ENCODE data around the gene NENF.
A peak's percentile ranks its signal among the peaks of the same experiment; 100 is the strongest.

NENF gene

DNA sequence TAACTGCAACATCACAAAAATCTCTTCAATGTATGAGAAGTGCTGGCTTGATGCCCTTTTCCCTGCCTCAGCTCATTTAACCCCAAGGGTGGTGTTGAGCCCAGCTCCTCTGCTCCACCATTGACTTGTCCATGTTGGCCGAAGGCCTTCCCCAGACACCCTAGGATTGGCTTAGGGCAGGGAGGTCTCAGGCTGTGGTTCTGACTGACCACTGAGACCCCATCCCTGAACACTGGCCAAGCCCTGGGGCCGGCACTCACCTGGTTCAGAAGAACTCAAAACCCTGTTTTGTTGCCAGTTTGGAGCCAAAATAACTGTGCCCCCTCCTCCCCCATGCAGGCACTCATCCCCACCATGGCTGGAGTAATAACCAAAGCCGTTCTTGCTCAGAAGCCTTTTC, 38.6 kb downstream of the NENF start:
- Histone ChIP-seq H2BK12ac (ENCODE audit: low read length in 2 of 2) (no peak overlapping the region), H3K14ac (ENCODE audit: low read length in 2 of 2) (no peak overlapping the region), H3K27me3 (ENCODE audit: control insufficient read depth in 1 of 2, insufficient read depth in 1 of 2, low read length in 2 of 2) (no peaks in the 10 kb centered on the region), H3K4ac (ENCODE audit: low read depth in 1 of 2, low read length in 2 of 2) (no peak overlapping the region), H3K4me3 (ENCODE audit: insufficient read depth in 1 of 2, low read depth in 1 of 2, low read length in 2 of 2) (no peak overlapping the region), H3K9ac (ENCODE audit: low read length) (no peak overlapping the region), H2BK5ac (ENCODE audit: low read depth, low read length, poor library complexity, severe bottlenecking) (no peak overlapping the region), H4K91ac (ENCODE audit: low read length) (no peak overlapping the region), H3K23ac (ENCODE audit: low read length in 2 of 2) (no peak overlapping the region), H3K4me2 (ENCODE audit: low read length, poor library complexity, severe bottlenecking) (no peak overlapping the region), H3K18ac (ENCODE audit: low read depth in 1 of 2, low read length in 2 of 2) (no peak overlapping the region), H2AFZ (ENCODE audit: low read depth, low read length) (no peak overlapping the region), H2AK5ac (ENCODE audit: low read length, severe bottlenecking) (no peak overlapping the region), H3K4me1 (ENCODE audit: control insufficient read depth, insufficient read depth, low read depth, low read length) (peaks cover 9% of the 10 kb centered on the region), H3K36me3 (ENCODE audit: control insufficient read depth in 1 of 2, insufficient read depth in 2 of 2, low read depth in 1 of 2, low read length in 2 of 2) (no peaks in the 10 kb centered on the region), H3K9me3 (ENCODE audit: control insufficient read depth, low read length) (no peaks in the 10 kb centered on the region), H2BK120ac (ENCODE audit: low read depth, low read length) (no peak overlapping the region), H2BK15ac (ENCODE audit: low read depth, poor library complexity, severe bottlenecking) (no peak overlapping the region), H3K79me1 (replicated peaks; ENCODE audit: low read length, poor library complexity, severe bottlenecking) (no peaks in the 10 kb centered on the region), H4K8ac (ENCODE audit: low read length) (no peak overlapping the region), H3K27ac (ENCODE audit: low read length, poor library complexity, severe bottlenecking) (no peak overlapping the region)
- WGBS: 85% methylated on average over 2 of the region's 3 CpGs
- DNase-seq: no peak

DNA sequence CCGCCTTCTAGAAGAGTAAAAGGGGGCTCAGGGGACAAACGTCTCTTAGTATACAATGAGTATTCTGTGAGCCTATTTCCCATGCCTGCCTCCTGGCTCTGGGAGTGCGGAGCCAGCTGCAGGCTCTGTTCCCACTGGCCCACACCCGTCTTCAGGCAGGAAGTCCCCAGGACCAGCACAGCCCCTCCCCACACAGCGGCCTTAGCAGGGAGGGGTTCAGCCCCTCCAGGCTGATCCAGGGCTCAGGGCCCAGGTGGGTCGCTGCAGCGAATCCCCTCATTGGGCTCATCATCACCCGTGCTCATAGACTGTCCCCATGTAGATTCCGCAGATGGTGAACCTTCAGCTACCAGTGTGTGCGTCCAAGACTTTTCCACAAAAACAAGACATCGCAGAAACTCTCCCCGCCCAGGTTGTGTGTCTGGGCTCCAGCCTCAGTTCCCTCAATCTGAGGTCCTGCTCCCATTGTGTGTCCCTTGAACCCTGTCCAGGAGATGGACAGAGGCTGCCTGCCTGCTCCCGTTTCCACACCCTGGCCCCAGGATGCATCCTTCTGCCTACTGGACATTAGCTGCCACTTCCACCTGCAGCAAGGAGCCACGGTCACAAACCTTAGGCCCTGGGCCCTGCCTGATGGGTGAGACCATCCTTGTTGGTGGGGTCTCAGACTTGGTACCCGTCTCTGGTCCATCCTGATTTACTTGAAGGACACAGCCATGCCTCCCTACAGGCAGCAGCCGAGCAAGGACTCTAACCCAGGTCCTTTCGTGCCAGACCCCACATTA, 39.4 kb downstream of the NENF start:
- Histone ChIP-seq H3K9ac (ENCODE audit: low read length) (no peak overlapping the region), H3K36me3 (ENCODE audit: control insufficient read depth in 1 of 2, insufficient read depth in 2 of 2, low read depth in 1 of 2, low read length in 2 of 2) (no peaks in the 10 kb centered on the region), H3K18ac (ENCODE audit: low read depth in 1 of 2, low read length in 2 of 2) (no peak overlapping the region), H3K4ac (ENCODE audit: low read depth in 1 of 2, low read length in 2 of 2) (no peak overlapping the region), H2BK12ac (ENCODE audit: low read length in 2 of 2) (no peak overlapping the region), H2AK5ac (ENCODE audit: low read length, severe bottlenecking) (no peak overlapping the region), H3K9me3 (ENCODE audit: control insufficient read depth, low read length) (no peaks in the 10 kb centered on the region), H3K27ac (ENCODE audit: low read length, poor library complexity, severe bottlenecking) (no peak overlapping the region), H2BK120ac (ENCODE audit: low read depth, low read length) (no peak overlapping the region), H3K4me2 (ENCODE audit: low read length, poor library complexity, severe bottlenecking) (no peak overlapping the region), H4K8ac (ENCODE audit: low read length) (no peak overlapping the region), H3K79me1 (replicated peaks; ENCODE audit: low read length, poor library complexity, severe bottlenecking) (no peaks in the 10 kb centered on the region), H3K14ac (ENCODE audit: low read length in 2 of 2) (peak overlapping the region in 1 of 2 experiments; percentile 29), H4K91ac (ENCODE audit: low read length) (no peak overlapping the region), H3K4me3 (ENCODE audit: insufficient read depth in 1 of 2, low read depth in 1 of 2, low read length in 2 of 2) (peak overlapping the region in 1 of 2 experiments; percentile 16), H3K27me3 (ENCODE audit: control insufficient read depth in 1 of 2, insufficient read depth in 1 of 2, low read length in 2 of 2) (no peaks in the 10 kb centered on the region), H3K4me1 (ENCODE audit: control insufficient read depth, insufficient read depth, low read depth, low read length) (peaks cover 10% of the 10 kb centered on the region), H3K23ac (ENCODE audit: low read length in 2 of 2) (no peak overlapping the region), H2BK15ac (ENCODE audit: low read depth, poor library complexity, severe bottlenecking) (no peak overlapping the region), H2AFZ (ENCODE audit: low read depth, low read length) (no peak overlapping the region), H2BK5ac (ENCODE audit: low read depth, low read length, poor library complexity, severe bottlenecking) (no peak overlapping the region)
- 87% methylated on average over 17 of the region's 17 CpGs for WGBS
- no peak for DNase-seq

GRCh38 chr1:212473729-212474128, 41.0 kb downstream of the NENF start:
- H3K4me3 ChIP-seq (ENCODE audit: insufficient read depth in 1 of 2, low read depth in 1 of 2, low read length in 2 of 2): no peak overlapping the region
- no peak overlapping the region for H2AFZ ChIP-seq (ENCODE audit: low read depth, low read length)
- H3K9ac ChIP-seq (ENCODE audit: low read length): no peak overlapping the region
- H2AK5ac ChIP-seq (ENCODE audit: low read length, severe bottlenecking): no peak overlapping the region
- H3K27me3 ChIP-seq (ENCODE audit: control insufficient read depth in 1 of 2, insufficient read depth in 1 of 2, low read length in 2 of 2): peaks cover 0 to 10% of the 10 kb centered on the region in 2 experiments
- H2BK12ac ChIP-seq (ENCODE audit: low read length in 2 of 2): no peak overlapping the region
- no peak overlapping the region for H3K14ac ChIP-seq (ENCODE audit: low read length in 2 of 2)
- no peak for DNase-seq
- H3K79me1 ChIP-seq (replicated peaks; ENCODE audit: low read length, poor library complexity, severe bottlenecking): no peaks in the 10 kb centered on the region
- H2BK5ac ChIP-seq (ENCODE audit: low read depth, low read length, poor library complexity, severe bottlenecking): no peak overlapping the region
- no peak overlapping the region for H3K4me2 ChIP-seq (ENCODE audit: low read length, poor library complexity, severe bottlenecking)
- 98% methylated on average over 9 of the region's 9 CpGs for WGBS
- no peak overlapping the region for H3K23ac ChIP-seq (ENCODE audit: low read length in 2 of 2)
- no peak overlapping the region for H3K27ac ChIP-seq (ENCODE audit: low read length, poor library complexity, severe bottlenecking)
- no peak overlapping the region for H3K18ac ChIP-seq (ENCODE audit: low read depth in 1 of 2, low read length in 2 of 2)
- no peak overlapping the region for H4K91ac ChIP-seq (ENCODE audit: low read length)
- H3K4ac ChIP-seq (ENCODE audit: low read depth in 1 of 2, low read length in 2 of 2): no peak overlapping the region
- H3K4me1 ChIP-seq (ENCODE audit: control insufficient read depth, insufficient read depth, low read depth, low read length): peaks cover 10% of the 10 kb centered on the region
- H2BK120ac ChIP-seq (ENCODE audit: low read depth, low read length): no peak overlapping the region
- no peak overlapping the region for H4K8ac ChIP-seq (ENCODE audit: low read length)
- H3K9me3 ChIP-seq (ENCODE audit: control insufficient read depth, low read length): no peaks in the 10 kb centered on the region
- H3K36me3 ChIP-seq (ENCODE audit: control insufficient read depth in 1 of 2, insufficient read depth in 2 of 2, low read depth in 1 of 2, low read length in 2 of 2): no peaks in the 10 kb centered on the region
- no peak overlapping the region for H2BK15ac ChIP-seq (ENCODE audit: low read depth, poor library complexity, severe bottlenecking)

GRCh38 chr1:212475151-212475550, 42.4 kb downstream of the NENF start:
- no peak overlapping the region for H2BK12ac ChIP-seq (ENCODE audit: low read length in 2 of 2)
- no peak for DNase-seq
- no peak overlapping the region for H4K91ac ChIP-seq (ENCODE audit: low read length)
- H3K9me3 ChIP-seq (ENCODE audit: control insufficient read depth, low read length): no peaks in the 10 kb centered on the region
- peaks cover 6% of the 10 kb centered on the region for H3K4me1 ChIP-seq (ENCODE audit: control insufficient read depth, insufficient read depth, low read depth, low read length)
- no peak overlapping the region for H2AK5ac ChIP-seq (ENCODE audit: low read length, severe bottlenecking)
- no peak overlapping the region for H3K23ac ChIP-seq (ENCODE audit: low read length in 2 of 2)
- H4K8ac ChIP-seq (ENCODE audit: low read length): no peak overlapping the region
- no peak overlapping the region for H2BK5ac ChIP-seq (ENCODE audit: low read depth, low read length, poor library complexity, severe bottlenecking)
- no peak overlapping the region for H3K9ac ChIP-seq (ENCODE audit: low read length)
- no peak overlapping the region for H3K4ac ChIP-seq (ENCODE audit: low read depth in 1 of 2, low read length in 2 of 2)
- no peak overlapping the region for H3K18ac ChIP-seq (ENCODE audit: low read depth in 1 of 2, low read length in 2 of 2)
- H3K14ac ChIP-seq (ENCODE audit: low read length in 2 of 2): no peak overlapping the region
- no peak overlapping the region for H3K4me3 ChIP-seq (ENCODE audit: insufficient read depth in 1 of 2, low read depth in 1 of 2, low read length in 2 of 2)
- peaks cover 0 to 19% of the 10 kb centered on the region in 2 experiments for H3K27me3 ChIP-seq (ENCODE audit: control insufficient read depth in 1 of 2, insufficient read depth in 1 of 2, low read length in 2 of 2)
- WGBS: 98% methylated on average over 4 of the region's 4 CpGs
- no peaks in the 10 kb centered on the region for H3K36me3 ChIP-seq (ENCODE audit: control insufficient read depth in 1 of 2, insufficient read depth in 2 of 2, low read depth in 1 of 2, low read length in 2 of 2)
- H2BK120ac ChIP-seq (ENCODE audit: low read depth, low read length): no peak overlapping the region
- H2AFZ ChIP-seq (ENCODE audit: low read depth, low read length): no peak overlapping the region
- no peaks in the 10 kb centered on the region for H3K79me1 ChIP-seq (replicated peaks; ENCODE audit: low read length, poor library complexity, severe bottlenecking)
- no peak overlapping the region for H3K4me2 ChIP-seq (ENCODE audit: low read length, poor library complexity, severe bottlenecking)
- H2BK15ac ChIP-seq (ENCODE audit: low read depth, poor library complexity, severe bottlenecking): no peak overlapping the region
- H3K27ac ChIP-seq (ENCODE audit: low read length, poor library complexity, severe bottlenecking): no peak overlapping the region

All from mesenchymal stem cell (in vitro differentiated cells and primary cell).